ENCODE results near the gene CIB1.
A peak's percentile ranks its signal among the peaks of the same experiment; 100 is the strongest.
"Not testable (repeated sequence)": the region's sequence is repeated elsewhere in the genome, so short reads cannot be mapped to it uniquely, and the experiment has no call there.

The CIB1 gene

GRCh38 chr15:90266061-90266431 is 32.3 kb upstream of the CIB1 start:
- H3K4me3 ChIP-seq (replicated peaks; ENCODE audit: low read depth, low read length), result peak overlapping the region; percentile 83
- TF ChIP-seq CTCF (IDR thresholded peaks at IDR 0.05; ENCODE audit: low read depth, low read length, missing control alignments), result no peak
- no peak for DNase-seq (ENCODE audit: extremely low read depth, low read depth)

GRCh38 chr15:90265271-90266060 is 31.7 kb upstream of the CIB1 start, which contains the start of gene NGRN:
TSS of gene NGRN (plus strand) at chr15:90265672. CDS start at chr15:90265713, 41 bp downstream.
- peak; percentile 71 for DNase-seq (ENCODE audit: extremely low read depth, low read depth)
- no peak for TF ChIP-seq CTCF (IDR thresholded peaks at IDR 0.05; ENCODE audit: low read depth, low read length, missing control alignments)
- peak within 1 kb of the TSS; percentile 83 for H3K4me3 ChIP-seq (replicated peaks; ENCODE audit: low read depth, low read length)

DNA sequence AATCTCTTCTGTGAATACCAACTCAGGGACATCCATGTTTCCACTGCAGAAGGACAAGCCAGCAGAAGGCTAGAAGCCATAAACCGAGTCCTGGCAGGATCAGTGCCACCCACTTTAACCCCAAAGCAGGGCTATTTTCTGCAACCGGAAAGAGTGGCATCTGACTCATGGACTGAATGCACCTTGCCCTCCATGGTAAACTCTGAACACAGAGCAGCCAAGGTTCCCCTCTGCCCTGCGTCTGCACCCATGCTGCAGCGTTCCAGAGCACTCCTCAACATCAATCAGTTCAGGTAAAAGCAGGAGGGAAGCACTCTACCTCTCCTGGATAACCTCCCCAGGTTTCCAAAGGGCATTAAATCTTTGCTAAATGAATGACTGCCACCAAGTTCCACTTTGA is 30.9 kb upstream of the CIB1 start:
- no peak for DNase-seq (ENCODE audit: extremely low read depth, low read depth)
- TF ChIP-seq CTCF (IDR thresholded peaks at IDR 0.05; ENCODE audit: low read depth, low read length, missing control alignments), result no peak
- peak overlapping the region; percentile 83 for H3K4me3 ChIP-seq (replicated peaks; ENCODE audit: low read depth, low read length)

DNA sequence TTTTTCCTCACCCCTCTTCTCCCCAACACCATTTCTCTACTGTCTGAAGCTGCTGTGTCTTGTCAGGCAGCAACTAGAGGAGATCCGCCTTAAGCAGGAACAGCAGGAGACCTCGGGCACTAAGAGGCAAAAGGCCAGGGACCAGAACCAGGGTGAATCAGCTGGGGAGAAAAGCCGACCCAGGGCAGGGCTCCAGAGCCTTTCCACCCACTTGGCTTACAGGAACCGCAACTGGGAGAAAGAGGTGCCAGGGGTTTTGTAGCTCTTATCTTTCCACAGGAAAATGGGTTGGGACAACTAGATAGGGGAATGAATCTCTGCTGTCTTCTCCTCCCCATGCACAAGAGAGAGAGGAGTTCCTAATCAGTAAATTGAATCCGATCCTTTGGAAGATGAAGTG is 28.7 kb upstream of the CIB1 start:
- no peak overlapping the region for H3K4me3 ChIP-seq (replicated peaks; ENCODE audit: low read depth, low read length)
- TF ChIP-seq CTCF (IDR thresholded peaks at IDR 0.05; ENCODE audit: low read depth, low read length, missing control alignments), result no peak
- DNase-seq (ENCODE audit: extremely low read depth, low read depth), result no peak

- H3K4me3 ChIP-seq (replicated peaks; ENCODE audit: low read depth, low read length), result no peak overlapping the region
- DNase-seq (ENCODE audit: extremely low read depth, low read depth), result no peak
- no peak for TF ChIP-seq CTCF (IDR thresholded peaks at IDR 0.05; ENCODE audit: low read depth, low read length, missing control alignments)
Measured at GRCh38 chr15:90261811-90262210, 28.1 kb upstream of the CIB1 start.

- not testable (repeated sequence) for H3K4me3 ChIP-seq (replicated peaks; ENCODE audit: low read depth, low read length); DNase-seq (ENCODE audit: extremely low read depth, low read depth)
Measured at GRCh38 chr15:90260731-90261130, 27.0 kb upstream of the CIB1 start.

GRCh38 chr15:90259524-90259923 is 25.8 kb upstream of the CIB1 start:
- no peak overlapping the region for H3K4me3 ChIP-seq (replicated peaks; ENCODE audit: low read depth, low read length)
- DNase-seq (ENCODE audit: extremely low read depth, low read depth), result no peak
- no peak for TF ChIP-seq CTCF (IDR thresholded peaks at IDR 0.05; ENCODE audit: low read depth, low read length, missing control alignments)
